ENCODE measurements around the gene PNLIPRP3.
"Not testable (repeated sequence)": the region's sequence is repeated elsewhere in the genome, so short reads cannot be mapped to it uniquely, and the experiment has no call there.

The PNLIPRP3 gene
- 0 reads per million in 2 experiments for total RNA-seq

DNA sequence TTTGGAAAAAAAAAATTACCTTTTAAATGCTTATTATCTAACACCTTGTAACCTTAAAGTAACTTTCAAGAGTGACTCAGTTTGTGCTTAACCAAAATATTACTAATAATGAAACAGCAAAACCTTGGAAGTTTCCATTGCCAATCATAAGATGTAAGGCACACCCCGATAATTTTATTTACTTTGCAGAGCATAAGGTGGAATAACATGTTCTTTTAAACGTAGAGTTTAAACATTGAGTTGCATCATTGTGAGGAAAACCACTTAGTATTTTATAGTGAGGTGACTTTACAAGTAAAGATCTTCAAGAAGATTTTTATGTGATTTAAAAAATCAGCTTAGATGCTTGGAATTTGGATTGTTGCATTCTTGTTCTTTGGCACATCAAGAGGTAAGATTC lies at the start of gene PNLIPRP3:
Gene PNLIPRP3, plus strand, starts transcription at position 177 of the 400 bp plus-strand sequence. Its CDS starts 166 bp downstream, at position 343.
- DNase-seq (ENCODE audit: low read depth), result no peak

DNA sequence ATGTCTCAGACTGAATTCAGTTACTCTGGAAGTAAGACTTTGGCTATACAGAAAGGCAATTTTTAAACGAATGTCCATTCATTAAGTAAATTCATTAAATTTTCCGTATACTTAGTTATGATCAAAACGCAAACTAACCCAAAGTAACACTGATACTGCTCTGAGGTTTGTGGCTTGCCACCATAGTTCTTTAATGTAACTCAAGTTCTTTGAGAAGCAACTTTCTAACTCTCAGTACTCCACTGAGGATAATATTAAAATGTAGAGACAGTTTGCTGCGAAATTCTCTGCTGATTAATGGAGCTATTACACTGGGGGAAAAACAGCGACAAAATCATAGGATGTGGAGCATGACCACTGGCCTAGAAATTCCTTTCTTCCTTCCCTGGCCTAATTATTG lies 45.4 kb upstream of the PNLIPRP3 start:
- no peak for DNase-seq (ENCODE audit: low read depth)

DNA sequence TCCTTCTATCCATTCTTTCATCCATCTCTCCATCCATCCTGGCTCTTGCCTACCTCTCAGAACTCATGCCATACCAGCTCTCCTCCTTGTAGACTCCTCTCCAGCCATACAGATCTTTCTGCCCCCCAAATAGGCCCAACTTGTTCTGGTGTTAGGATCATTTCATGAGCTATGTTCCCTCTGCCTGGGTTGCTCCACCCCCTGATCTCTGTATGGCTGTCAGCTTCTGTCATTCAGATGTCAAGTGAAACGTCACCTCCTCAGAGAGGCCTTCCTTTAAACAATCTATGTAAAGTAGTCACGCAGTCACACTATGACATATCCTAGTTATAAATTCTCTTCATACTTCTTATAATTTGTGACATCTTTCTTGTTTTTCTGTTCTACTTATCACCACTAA lies 42.3 kb upstream of the PNLIPRP3 start:
- DNase-seq (ENCODE audit: low read depth), result no peak

DNA sequence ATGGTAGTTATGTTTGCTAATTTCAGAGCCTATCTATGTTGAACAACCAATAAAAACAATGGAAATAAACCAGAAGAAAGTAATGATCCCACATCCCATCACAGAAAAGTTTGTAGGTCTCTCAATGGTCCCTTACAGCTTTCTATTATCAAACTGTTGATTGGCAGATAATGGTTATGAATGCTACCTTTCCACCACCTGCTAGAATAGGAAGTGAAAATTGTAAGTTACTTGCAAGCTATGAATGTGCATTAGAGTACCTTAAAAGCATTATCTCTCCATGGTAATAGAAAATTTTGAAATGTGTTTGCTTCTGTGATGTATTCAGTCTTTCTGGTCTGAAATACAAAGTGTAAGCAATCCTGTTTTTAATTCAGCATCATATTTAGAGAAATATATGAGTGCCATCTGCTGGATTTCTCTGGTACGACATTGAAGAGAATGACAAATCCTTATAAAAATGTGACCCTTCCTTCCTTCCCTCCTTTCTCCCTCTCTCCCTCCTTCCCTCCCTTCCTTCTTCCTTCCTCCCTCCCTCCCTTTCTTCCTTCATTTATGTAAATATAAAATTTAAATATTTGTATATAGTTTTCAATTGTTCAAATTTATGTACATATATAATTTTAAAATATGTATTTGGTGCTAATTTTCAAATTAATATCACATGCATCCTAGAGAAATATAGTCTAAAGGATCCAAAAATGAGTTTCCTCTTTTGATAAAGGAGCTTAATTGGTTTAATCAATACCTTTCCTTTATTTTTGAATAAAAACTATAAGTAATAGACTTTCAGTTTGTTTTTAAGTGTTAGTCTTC lies 41.4 kb upstream of the PNLIPRP3 start:
- DNase-seq (ENCODE audit: low read depth), result no peak

DNA sequence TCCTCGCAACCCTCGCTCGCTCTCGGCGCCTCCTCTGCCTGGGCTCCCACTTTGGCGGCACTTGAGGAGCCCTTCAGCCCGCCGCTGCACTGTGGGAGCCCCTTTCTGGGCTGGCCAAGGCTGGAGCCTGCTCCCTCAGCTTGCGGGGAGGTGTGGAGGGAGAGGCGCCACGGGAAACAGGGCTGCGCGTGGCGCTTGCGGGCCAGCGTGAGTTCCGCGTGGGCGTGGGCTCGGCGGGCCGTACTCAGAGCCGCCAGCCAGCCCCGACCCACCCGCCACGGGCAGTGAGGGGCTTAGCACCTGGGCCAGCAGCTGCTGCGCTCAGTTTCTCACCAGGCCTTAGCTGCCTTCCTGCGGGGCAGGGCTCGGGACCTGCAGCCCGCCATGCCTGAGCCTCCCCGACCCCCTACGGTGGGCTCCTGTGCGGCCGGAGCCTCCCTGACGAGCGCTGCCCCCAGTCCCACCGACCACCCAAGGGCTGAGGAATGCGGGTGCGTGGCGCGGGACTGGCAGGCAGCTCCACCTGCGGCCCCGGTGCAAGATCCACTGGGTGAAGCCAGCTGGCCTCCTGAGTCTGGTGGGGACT lies 34.3 kb upstream of the PNLIPRP3 start:
- DNase-seq (ENCODE audit: low read depth), result not testable (repeated sequence)

DNA sequence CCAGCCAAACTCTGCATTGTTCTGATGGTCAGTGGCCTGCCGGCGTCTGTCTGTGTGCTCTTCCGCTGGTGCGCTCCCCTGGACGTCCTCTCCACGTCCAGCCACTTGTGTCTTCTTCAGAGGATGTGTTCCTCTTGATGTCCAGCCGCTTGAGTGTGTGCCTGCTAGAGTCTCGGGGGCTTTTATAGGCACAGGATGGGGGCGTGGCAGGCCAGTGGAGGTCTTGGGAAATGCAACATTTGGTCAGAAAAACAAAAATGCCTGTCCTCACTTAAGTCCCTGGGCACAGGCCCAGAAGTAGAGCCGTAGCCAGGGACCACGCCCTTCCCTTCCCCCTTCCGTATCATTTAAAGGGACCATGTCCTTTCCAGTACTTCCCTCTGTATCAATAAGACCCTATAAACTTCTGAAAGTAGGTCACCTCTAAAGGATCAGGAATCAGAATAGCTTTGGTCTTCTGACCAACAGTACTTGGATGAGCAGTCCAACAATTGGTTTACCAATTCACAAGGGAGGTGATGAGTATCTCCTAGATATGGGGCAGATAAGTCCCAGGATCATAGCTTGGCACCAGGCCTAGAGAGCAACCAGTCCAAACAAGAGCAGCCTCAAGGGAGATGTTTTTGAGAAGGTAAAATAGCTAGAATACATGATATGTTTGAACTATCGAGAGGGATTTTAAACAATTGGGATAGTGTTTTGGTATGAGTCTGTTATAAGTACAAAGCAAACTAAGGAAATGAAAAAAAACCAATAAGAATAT lies 32.2 kb upstream of the PNLIPRP3 start:
- DNase-seq (ENCODE audit: low read depth), result no peak

DNA sequence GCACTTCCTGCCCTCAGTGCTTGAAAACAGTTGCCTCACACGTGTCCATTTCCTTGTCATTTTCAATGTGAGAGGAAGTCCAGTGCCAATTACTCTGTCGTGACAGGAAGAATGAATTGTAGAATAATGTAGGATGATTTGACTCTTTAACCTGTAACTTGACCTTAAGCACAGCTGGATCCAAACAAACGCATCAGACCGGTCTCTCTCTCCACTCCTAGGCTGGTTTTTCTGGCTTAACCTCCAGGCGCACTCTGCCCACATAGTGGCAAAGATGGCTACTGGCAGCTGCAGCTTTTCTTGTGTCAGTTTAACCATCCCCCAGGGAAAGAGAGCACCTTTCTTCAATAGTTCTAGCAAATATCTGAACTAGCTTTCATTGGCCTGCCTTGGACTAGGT lies 29.4 kb upstream of the PNLIPRP3 start:
- no peak for DNase-seq (ENCODE audit: low read depth)

DNA sequence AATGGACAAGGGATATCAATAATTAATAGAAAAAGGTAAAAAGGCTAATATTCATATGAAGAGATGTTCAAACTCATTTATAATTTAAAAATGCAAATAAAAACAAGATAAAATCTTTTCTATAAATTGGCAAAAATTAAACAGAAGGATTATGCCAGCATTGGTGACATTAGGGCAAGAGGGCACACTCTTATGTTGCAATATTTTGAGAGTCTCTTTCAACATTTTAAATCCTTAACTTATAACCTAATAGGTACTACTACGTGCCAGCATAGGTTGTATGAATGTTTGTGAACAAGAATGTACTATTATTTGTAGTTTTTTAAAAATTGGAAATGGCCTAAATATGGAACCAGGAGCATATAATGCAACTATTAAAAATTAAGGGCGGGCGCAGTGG lies 24.8 kb upstream of the PNLIPRP3 start:
- DNase-seq (ENCODE audit: low read depth), result no peak

DNA sequence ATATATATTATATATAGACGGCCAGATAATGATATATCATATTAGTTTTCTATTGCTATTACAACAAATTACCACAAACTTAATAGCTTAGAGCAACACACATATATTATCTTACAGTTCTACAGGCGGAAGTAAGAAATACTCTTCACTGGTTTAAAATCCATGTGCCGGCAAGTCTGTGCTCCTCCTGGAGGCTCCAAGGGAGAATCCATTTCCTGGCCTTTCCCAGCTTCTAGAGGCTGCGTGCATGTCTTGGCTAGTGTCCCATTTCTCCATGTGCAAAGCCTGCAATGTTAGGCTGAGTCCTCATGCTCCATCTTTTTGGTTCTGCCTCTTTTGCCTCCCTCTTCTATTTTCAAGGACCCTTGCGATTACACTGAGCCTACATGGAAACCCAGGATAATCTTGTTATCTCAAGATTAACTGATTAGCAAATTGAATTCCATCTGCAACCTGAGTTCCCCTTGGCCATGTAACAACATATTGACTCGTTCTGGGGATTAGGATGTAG lies 23.9 kb upstream of the PNLIPRP3 start:
- DNase-seq (ENCODE audit: low read depth), result no peak

DNA sequence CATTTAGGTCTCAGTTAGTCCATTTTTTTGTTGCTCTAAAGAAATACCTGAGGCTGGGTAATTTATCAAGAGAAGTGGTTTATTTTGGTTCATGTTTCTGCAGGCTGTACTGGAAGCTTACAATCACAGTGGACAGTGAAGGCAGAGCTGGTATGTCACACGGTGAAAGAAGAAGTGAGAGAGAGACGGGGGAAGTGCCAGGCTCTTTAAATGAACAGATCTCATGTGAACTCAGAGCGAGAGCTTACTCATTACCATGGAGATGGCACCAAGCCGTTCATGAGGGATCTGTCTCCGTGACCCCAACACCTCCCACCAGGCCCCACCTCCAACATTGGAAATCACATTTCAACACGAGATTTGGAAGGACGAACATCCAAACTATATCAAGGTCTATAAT lies 18.9 kb upstream of the PNLIPRP3 start:
- DNase-seq (ENCODE audit: low read depth), result no peak

DNA sequence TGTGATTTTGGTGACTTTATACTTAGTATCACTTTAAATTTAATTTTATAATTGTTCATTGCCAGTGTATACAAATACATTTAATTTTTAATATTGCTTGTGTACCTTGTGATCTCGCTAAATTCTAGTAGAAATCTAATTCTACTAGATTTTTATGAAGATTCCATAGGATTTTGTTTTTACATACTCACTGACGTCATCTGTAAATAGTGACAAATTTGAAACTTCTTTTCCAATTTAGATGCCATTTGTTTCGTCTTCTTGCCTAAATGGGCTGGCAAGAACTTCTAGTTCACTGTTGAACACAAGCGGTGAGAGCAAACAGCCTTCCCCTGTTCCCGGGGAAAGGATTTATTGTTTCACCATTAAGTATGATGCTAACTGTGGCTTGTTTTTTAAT lies 17.3 kb upstream of the PNLIPRP3 start:
- DNase-seq (ENCODE audit: low read depth), result no peak

DNA sequence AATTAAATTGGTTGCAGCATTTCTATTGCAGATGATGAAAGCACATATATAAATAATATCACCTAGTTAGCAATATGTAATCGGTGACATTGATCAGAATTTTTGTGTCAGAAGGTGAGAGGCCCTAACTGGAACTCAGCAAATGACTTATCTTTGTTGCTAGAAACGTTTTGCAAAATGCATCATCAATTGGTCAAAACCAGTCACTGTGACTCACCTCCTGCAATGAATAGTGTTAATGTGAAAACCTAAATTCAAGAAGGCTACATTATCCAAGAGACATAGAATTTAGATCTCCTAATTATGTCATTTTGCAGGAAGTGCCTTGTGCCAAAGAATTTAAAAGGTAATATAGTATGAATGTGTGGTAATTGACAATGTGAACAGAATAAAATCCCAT lies 9.8 kb upstream of the PNLIPRP3 start:
- DNase-seq (ENCODE audit: low read depth), result no peak

DNA sequence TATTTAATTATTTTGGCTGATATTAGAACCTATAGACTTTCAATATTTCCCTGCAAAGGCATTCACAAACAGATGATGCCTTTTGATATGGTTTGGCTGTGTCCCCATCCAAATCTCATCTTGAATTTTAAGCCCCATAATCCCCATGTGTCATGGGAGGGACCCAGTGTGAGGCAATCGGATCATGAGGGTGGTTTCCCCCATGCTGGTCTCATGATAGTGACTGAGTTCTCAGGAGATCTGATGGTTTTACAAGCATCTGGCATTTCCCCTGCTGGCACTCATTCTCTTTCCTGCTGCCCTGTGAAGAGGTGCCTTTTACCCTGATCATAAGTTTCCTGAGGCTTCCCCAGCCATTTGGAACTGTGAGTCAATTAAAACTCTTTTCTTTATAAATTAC lies 9.3 kb upstream of the PNLIPRP3 start:
- DNase-seq (ENCODE audit: low read depth), result no peak

DNA sequence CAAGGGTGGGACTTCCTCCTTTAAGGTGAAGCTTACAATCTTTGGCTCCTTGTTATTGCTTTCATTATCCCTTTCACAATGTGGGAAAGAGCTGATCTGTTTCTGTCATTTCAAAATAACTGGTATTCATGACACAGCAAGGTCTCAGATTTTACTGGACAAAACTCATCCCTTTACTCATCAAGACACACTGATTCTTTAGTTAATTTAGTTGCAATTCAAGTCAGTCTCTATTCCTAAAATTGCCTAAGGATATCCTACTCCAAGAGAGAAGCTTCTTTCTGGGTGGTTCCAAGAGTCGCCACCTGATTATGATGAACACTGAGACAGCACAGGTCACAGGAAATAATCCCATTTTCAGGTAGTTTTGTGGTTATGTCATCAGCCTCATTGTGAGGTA lies 5.8 kb upstream of the PNLIPRP3 start:
- no peak for DNase-seq (ENCODE audit: low read depth)

DNA sequence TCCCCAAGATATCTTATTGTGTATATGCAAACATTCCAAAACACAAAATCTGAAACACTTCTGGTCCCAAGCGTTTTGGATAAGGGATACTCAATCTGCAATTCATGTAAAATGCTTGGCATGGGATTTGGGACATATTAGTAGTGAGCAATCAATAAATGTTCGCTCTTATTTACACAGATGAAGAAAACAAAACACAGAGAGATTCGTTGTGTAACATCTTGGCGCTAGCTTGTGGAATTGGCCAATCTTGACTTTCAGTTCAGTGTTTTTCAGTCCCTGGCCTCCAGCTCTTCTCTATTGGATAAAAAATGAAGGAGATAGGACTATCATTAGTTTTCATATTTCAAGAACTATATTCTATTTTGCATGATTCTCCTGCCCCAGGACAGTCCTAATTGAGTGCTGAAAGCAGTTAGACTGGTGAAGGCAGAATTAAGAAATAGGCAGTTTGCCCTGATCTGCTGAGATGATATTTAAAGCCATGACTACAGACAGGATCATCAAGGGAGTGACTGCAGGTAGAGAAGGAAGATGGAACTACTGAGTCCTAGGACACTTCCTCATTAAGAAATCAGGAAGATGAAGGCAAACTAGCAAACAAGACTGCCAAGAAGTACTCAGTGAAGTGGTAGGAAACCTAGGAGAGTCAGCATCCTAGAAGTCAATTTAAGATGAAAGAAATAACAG lies 1.8 kb downstream of the PNLIPRP3 start:
- no peak for DNase-seq (ENCODE audit: low read depth)

DNA sequence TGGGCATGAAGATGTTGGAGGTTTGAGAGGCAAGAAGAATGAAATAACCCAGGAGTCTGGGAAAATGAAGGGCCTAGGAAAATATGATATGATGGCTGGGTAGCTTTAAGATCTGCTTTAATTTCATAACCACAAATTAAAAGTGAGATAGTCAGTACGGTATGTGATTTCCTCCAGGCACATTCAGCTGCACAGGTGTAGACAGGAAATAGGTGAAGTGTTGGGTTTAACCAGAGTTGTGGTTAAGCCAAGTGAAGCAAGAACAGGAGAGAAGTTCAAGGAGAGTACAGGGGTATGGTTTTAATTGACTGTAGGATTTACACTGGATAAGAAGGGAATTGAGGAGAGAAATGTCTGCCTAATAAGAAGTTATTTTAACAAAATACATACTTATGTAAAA lies 2.6 kb downstream of the PNLIPRP3 start:
- no peak for DNase-seq (ENCODE audit: low read depth)

DNA sequence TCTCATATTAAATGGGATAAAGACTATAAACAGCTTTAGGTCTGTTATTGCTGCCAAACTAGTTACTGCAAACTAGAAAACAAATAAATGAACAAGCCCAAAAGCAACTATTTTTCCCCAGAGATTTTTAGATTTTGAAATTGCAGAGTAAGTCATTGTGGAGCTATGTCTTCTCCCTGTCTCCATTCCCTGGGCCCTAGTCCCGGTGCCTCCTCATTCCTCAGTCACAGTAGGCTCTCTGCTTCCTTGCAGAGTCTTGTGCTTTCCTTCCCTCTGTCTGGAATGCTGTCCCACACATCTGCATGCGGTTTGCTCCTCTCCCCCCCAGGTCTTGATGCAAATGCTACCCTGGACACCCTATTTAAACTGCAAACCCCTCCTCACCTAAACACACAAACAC lies 4.0 kb downstream of the PNLIPRP3 start:
- no peak for DNase-seq (ENCODE audit: low read depth)

DNA sequence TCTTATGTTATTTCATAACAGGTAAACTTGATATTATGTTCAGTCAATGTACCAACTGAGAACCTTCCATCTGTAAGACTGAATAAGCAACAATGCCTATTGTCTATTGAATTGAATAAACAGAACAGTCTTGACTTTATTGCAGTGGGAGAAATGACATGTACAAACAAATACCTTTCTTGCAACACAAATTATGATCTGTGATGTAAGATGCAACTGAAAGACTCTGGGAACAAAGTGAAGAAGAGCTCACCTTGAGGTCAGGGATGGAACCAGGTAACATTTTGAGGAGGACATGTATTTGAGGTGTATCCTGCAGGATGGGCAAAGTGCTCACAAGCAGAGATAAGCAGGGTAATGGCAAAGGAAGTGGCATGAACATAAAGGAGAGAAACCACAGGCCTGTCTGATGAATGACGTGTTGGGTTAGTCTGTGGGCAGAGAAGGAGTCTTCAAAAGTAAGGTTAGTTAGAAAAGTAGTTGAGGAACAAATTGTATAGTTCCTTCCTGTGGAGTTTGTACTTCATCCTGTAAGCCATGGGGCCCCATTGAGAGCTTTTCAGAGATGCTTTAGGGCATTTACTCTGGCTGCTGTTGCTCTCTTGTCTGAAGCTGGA lies 9.5 kb downstream of the PNLIPRP3 start:
- DNase-seq (ENCODE audit: low read depth), result no peak

DNA sequence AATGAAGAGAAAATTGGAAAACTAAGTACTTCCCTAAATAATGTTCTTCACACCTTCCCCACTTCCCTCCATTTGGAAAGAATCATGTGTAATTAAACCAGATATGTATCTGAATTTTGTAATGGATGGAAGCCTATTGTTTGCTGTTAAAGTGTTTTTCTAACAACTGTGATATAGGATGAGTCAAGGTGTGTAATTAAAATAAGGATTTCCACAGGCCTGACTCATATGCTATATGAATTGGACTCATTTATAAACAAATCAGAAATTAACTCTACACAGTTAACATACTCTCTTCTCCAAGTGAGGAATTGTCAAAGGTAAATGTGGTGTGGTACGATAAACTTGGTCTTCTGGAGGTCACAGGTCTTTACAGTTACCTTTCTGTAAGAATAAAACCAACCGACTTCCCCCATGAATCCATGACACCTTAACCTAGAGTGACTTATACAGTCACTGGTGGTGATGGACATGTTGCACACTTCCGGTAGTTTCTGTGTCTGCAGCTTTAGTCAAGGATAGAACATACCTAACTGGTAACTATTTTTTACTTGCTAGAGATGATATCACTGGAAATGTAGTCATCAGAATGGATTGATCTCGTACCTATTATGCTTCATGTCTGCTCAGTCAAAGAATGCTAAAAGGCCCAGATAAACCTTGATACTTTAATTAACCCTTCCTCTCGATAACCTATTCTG lies 12.8 kb downstream of the PNLIPRP3 start:
- no peak for DNase-seq (ENCODE audit: low read depth)

DNA sequence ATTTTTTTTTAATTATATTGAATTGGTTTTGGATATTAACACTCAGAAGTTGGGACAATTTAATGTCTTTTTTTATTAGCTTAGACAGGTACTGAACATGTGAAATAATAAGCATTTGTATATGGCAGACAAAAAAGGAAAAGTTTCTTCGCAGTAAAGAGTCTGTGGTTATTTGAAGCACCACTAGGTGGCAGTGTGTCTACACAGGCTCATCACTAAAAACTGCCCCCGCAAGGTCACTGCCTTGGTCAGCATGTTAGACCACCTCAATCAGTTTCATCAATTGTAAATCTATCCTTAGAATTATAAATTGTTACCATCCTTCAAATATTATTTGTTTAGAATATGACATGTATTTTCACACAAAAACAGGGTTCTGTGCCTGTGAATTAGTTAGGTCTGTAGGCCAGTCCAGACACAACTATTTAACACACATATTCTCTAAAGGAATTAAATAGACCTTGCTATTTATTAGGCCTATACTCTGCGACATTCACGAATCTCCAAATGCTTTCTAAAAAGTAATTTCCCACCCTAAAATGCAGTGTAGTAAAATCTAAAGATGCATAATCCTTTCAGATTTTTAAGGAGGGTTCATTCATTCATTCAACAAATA lies 17.0 kb downstream of the PNLIPRP3 start:
- no peak for DNase-seq (ENCODE audit: low read depth)

DNA sequence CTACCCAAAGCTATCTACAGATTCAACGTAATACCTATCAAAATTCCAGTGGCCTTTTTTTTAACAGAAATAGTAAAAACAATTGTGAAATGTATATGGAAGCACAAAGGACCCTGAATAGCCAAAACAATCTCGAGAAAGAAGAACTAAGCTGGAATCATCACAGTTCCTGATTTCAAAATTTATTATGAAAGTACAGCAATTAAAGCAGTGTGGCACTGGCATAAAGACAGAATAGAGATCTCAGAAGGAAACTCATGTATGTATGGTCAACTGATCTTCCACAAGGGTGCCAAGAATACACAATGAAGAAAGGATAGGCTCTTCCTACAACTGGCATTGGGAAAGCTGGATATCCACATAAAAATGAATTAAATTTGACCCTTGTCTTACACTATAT lies 23.2 kb downstream of the PNLIPRP3 start:
- no peak for DNase-seq (ENCODE audit: low read depth)
